ENCODE data around the gene MBOAT2.
A peak's percentile ranks its signal among the peaks of the same experiment; 100 is the strongest.

Gene MBOAT2

DNA sequence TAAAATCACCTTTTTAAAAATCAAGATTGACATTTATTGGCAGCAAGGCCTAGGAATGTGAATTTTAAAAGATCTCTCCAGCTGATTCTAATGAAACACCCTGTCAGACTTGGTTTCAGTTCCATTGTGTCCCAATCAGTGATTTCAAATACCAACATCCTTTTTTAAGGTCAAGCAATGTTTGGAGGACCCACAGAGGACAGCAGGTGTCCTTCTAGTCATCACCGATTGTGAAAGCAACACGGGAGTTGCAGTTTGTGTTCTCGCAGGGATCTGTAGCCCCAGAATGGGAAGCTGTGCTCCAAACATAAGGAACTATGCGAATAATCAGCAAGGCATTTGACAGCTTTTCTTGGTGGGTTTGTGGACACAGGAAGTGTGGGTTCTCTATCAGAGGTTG, 161.6 kb downstream of the MBOAT2 start:
- H3K4me3 ChIP-seq (ENCODE audit: low read depth, low read length): no peak overlapping the region
- no peak for DNase-seq (ENCODE audit: low read depth, low spot score)
- TF ChIP-seq, protein P1, sequence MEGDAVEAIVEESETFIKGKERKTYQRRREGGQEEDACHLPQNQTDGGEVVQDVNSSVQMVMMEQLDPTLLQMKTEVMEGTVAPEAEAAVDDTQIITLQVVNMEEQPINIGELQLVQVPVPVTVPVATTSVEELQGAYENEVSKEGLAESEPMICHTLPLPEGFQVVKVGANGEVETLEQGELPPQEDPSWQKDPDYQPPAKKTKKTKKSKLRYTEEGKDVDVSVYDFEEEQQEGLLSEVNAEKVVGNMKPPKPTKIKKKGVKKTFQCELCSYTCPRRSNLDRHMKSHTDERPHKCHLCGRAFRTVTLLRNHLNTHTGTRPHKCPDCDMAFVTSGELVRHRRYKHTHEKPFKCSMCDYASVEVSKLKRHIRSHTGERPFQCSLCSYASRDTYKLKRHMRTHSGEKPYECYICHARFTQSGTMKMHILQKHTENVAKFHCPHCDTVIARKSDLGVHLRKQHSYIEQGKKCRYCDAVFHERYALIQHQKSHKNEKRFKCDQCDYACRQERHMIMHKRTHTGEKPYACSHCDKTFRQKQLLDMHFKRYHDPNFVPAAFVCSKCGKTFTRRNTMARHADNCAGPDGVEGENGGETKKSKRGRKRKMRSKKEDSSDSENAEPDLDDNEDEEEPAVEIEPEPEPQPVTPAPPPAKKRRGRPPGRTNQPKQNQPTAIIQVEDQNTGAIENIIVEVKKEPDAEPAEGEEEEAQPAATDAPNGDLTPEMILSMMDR (IDR thresholded peaks at IDR 0.05; ENCODE audit: low read depth, low read length): no peak
- in situ Hi-C loops (cut with HindIII; ENCODE audit: low sequenced_read_pairs): no loop called here

DNA sequence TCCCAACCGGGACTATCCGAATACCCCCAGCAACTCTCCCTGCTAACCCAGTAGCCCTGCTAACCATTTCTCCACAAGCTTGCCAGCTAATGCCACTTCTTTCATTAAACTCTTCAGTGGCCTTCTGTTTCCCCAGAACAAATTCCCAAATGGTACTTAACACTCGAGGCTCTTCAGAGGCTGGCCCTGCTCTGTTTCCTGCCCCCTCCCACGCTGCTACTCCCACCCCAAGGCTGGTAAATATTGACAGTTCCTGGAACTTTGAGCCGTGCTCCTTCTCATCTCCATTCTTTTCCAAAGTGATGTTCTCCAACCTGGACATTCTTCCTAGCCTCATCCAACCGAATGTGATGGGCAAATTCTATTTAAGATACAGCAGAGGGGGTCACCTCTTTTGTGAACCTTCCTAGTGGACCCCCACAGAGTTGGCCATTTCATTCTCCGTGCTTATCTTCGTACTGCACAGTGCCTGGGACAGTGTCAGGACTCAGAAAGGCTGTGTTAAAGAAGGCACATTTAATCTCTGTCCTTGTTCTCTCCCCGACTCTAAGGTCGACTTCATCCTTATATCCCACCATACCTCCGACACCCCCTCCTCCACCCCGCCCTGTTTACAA, 162.9 kb downstream of the MBOAT2 start:
- DNase-seq (ENCODE audit: low read depth, low spot score): no peak
- TF ChIP-seq, protein P1 (IDR thresholded peaks at IDR 0.05; ENCODE audit: low read depth, low read length): no peak
- in situ Hi-C loops (cut with HindIII; ENCODE audit: low sequenced_read_pairs): no loop called here
- H3K4me3 ChIP-seq (ENCODE audit: low read depth, low read length): no peak overlapping the region

DNA sequence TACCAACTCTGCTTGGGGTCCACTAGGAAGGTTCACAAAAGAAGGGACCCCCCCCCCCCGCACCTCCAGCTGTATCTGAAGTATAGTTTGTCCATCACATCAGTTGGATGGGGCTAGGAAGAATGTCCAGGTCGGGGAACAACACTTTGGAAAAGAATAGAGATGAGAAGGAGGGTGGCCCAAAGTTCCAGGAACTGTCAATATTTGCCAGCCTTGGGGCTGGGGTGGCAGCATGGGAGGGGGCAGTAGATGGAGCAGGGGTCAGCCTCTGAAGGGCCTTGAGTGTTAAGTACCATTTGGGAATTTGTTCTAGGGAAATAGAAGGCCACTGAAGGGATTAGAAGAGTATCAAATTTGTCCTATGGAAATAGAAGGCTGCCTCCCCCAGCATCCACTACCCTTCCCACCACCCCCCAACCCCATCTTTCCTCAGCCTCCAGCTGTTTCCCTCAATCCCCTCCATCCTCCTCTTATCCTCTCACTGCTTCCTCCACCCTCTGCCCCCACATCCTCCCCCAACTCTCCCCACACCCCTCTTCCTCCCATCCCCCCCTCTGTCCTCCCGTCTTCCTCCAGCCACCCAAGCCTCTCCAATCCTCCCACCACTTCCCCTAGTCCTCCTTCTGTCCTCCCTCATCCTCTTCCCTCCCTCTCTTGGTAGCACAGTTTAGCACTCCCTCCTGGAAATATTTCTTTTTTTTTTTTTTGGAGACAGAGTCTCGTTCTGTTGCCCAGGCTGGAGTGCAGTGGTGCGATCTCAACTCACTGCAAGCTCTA, 164.1 kb downstream of the MBOAT2 start:
- TF ChIP-seq, protein P1 (IDR thresholded peaks at IDR 0.05; ENCODE audit: low read depth, low read length): no peak
- in situ Hi-C loops (cut with HindIII; ENCODE audit: low sequenced_read_pairs): no loop called here
- DNase-seq (ENCODE audit: low read depth, low spot score): no peak
- no peak overlapping the region for H3K4me3 ChIP-seq (ENCODE audit: low read depth, low read length)

DNA sequence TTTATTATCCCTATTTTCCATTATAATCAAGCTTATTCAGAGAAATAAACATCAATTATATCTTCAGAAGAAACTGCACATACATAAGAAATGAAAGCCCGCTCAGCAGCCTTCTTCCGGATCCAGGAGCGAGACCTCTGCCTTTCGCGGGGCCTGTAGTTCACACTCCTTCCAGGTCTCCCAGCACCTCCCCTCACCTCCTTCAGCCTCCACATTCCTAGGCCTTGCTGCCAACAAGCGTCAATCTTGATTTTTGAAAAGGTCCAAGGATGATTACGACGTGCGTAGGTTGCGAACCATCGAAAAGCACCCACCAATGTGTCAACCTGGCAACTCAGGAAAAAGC, 165.7 kb downstream of the MBOAT2 start:
- H3K4me3 ChIP-seq (ENCODE audit: low read depth, low read length): peak overlapping the region; percentile 1
- TF ChIP-seq, protein P1 (IDR thresholded peaks at IDR 0.05; ENCODE audit: low read depth, low read length): no peak
- in situ Hi-C loops (cut with HindIII; ENCODE audit: low sequenced_read_pairs): no loop called here
- DNase-seq (ENCODE audit: low read depth, low spot score): no peak

DNA sequence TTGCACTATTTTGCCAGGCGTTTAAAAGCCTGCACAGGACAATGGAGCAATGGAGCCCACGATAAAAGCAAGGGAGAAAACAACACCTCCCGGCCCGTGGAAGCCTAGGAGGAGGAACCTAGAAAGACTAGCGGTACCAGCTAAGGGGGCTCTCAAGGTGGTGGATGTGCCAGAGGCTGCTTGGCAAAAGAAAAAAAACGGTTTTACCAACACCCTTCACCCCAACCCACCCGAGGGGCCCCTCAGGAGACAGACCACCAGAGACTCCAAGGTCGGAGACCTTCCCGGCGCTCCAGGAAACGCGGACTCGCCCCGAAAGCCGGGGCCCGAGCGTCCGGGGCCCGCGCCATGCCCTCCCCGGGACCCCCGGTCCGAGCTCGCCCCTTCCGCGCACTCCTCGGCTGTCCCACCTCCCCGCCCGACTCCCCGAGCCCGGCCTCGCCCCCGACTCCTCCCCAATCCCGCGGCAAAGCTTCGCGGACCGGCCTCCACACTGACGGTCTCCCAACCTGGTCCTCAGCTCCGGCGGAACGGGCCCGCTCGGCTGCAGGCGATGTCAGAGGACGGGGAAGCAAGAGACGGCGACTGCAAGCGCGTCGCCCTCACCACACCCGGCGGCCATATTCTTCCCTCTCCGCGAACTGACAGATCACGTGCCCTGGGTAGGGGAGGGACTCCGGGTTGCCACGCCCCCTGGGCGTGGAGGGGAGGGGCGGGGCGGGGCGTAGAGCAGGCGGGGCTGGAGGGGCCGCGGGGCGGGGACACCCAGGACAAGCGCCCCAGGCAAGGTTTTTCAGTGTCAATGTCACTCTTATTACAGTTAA, 166.3 kb downstream of the MBOAT2 start, which contains the start of gene KIDINS220:
KIDINS220 (minus strand) TSS at position 643 of the 824 bp plus-strand sequence. CDS start 10,520 bp downstream, outside the sequence.
- TF ChIP-seq, protein P1 (IDR thresholded peaks at IDR 0.05; ENCODE audit: low read depth, low read length): no peak
- DNase-seq (ENCODE audit: low read depth, low spot score): peak; percentile 87
- in situ Hi-C loops (cut with HindIII; ENCODE audit: low sequenced_read_pairs): no loop called here
- peak within 1 kb of the TSS; percentile 85 for H3K4me3 ChIP-seq (ENCODE audit: low read depth, low read length)

DNA sequence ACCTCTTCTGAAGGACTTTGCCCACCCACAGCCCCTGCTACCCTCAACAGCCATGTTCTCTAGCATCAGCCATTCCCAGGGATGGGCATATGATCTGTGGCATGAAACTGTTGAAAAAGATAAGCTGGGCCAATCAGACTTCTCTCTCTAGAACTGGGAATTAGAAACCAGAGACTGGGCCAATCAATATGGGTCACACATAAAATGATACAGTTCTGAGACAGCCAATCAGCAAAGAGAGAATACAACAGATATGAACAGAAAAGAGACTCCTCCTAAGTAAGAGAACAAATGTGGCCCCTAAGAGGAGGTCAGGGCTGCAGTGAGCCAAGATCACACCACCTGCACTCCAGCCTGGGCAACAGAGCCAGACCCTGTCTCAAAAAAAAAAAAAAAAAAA, 168.2 kb downstream of the MBOAT2 start:
- in situ Hi-C loops (cut with HindIII; ENCODE audit: low sequenced_read_pairs): no loop called here
- TF ChIP-seq, protein P1 (IDR thresholded peaks at IDR 0.05; ENCODE audit: low read depth, low read length): no peak
- no peak for DNase-seq (ENCODE audit: low read depth, low spot score)
- no peak overlapping the region for H3K4me3 ChIP-seq (ENCODE audit: low read depth, low read length)

Measured in astrocyte of the spinal cord (primary cell).